K562 (cell line): ENCODE measurements around the gene ACP5. TPM values are rescaled to one million over a fixed set of nuclear protein-coding genes. Genes with fewer than 3 reads are reported as not detected.

Source experiments
- ARID3B ChIP-seq: fragments of 250-450 bp; sonication (Bioruptor Pico); IDR thresholded peaks from 2 replicates; pipeline ENCODE4 v1.4.0; 2020; ENCODE audit warnings: borderline replicate concordance
- CCNT2 ChIP-seq: IDR thresholded peaks from 2 replicates; pipeline ENCODE4 v1.6.1; 2011; ENCODE audit warnings: borderline replicate concordance, low read depth, mild to moderate bottlenecking, moderate library complexity, mixed read lengths, low read length; ENCODE audit not compliant: insufficient read length; ENCODE audit errors: extremely low read depth
- CREB3L1 ChIP-seq: fragments of 450-650 bp; IDR thresholded peaks from 2 replicates; pipeline ENCODE4 v1.6.1; 2014; ENCODE audit warnings: low read depth, mild to moderate bottlenecking, moderate library complexity, borderline replicate concordance
- E2F4 ChIP-seq: sonication (generic); formaldehyde crosslinking; IDR thresholded peaks from 2 replicates; pipeline ENCODE4 v1.8.0; 2022; ENCODE audit warnings: mild to moderate bottlenecking, low read depth, missing genetic modification reagents
- GATAD2A ChIP-seq: fragments of 450-650 bp; IDR thresholded peaks from 2 replicates; pipeline ENCODE4 v1.6.1; 2017
- GTF2E2 ChIP-seq: fragments of 200-800 bp; sonication (Bioruptor generic); IDR thresholded peaks from 2 replicates; pipeline ENCODE4 v1.6.1; 2016; ENCODE audit warnings: missing genetic modification characterization, missing compliant biosample characterization
- HDAC2 ChIP-seq: fragments of 450-650 bp; IDR thresholded peaks from 2 replicates; pipeline ENCODE4 v1.6.1; 2016; ENCODE audit warnings: mild to moderate bottlenecking
- HIVEP1 ChIP-seq: fragments of 250-450 bp; sonication (Bioruptor Pico); IDR thresholded peaks from 2 replicates; pipeline ENCODE4 v1.4.0; 2020; ENCODE audit warnings: mild to moderate bottlenecking
- L3MBTL2 ChIP-seq: fragments of 450-650 bp; IDR thresholded peaks from 2 replicates; pipeline ENCODE4 v1.6.1; 2016; ENCODE audit warnings: mild to moderate bottlenecking, moderate library complexity
- MCM3 ChIP-seq: fragments of 450-650 bp; IDR thresholded peaks from 2 replicates; pipeline ENCODE4 v1.6.1; 2016
- MLX ChIP-seq, 2 experiments: fragments of 450-650 bp in 1 of 2; sonication (generic) in 1 of 2; formaldehyde crosslinking; conservative IDR thresholded peaks; 2 replicates each; pipeline versions ENCODE4 v1.4.0 to v1.8.1; 2020 to 2022; ENCODE audit warnings: mild to moderate bottlenecking in 1 of 2, missing genetic modification reagents in 1 of 2
- NELFE ChIP-seq: IDR thresholded peaks from 2 replicates; pipeline ENCODE4 v1.6.1; 2011; ENCODE audit warnings: mild to moderate bottlenecking; ENCODE audit not compliant: insufficient read depth, insufficient read length
- SRSF7 ChIP-seq: fragments of 200-400 bp; formaldehyde crosslinking; optimal IDR thresholded peaks from 2 replicates; pipeline ENCODE3; 2017; ENCODE audit warnings: mild to moderate bottlenecking, low read depth, low read length
- SUPT5H ChIP-seq: fragments of 450-650 bp; IDR thresholded peaks from 2 replicates; pipeline ENCODE4 v1.6.1; 2016
- TRIM24 ChIP-seq, 2 experiments: fragments of 450-650 bp; IDR thresholded peaks; 2 replicates each; pipeline ENCODE4 v1.6.1; 2016
- ZBTB1 ChIP-seq: sonication (generic); formaldehyde crosslinking; IDR thresholded peaks from 2 replicates; pipeline ENCODE4 v1.8.1; 2023; ENCODE audit warnings: missing genetic modification reagents, low read depth, mild to moderate bottlenecking, borderline replicate concordance
- ZNF140 ChIP-seq: fragments of 250-450 bp; sonication (Bioruptor Pico); IDR thresholded peaks from 2 replicates; pipeline ENCODE4 v1.8.0; 2021; ENCODE audit warnings: moderate library complexity, mild to moderate bottlenecking, inconsistent platforms
- ZNF311 ChIP-seq: fragments of 250-450 bp; sonication (Bioruptor Pico); IDR thresholded peaks from 2 replicates; pipeline ENCODE4 v1.4.0; 2020; ENCODE audit warnings: mild to moderate bottlenecking, moderate library complexity
- ZNF584 ChIP-seq: fragments of 200-800 bp; sonication (Bioruptor generic); IDR thresholded peaks from 2 replicates; pipeline ENCODE4 v1.6.1; 2016; ENCODE audit warnings: low read depth, mild to moderate bottlenecking, missing genetic modification characterization, missing compliant biosample characterization
- ZNF655 ChIP-seq: fragments of 250-450 bp; sonication (Bioruptor Pico); IDR thresholded peaks from 2 replicates; pipeline ENCODE4 v1.5.0; 2021
- polyA plus RNA-seq, 8 experiments: library from polyadenylated mRNA; depleted of rRNA in 4 of 8; stranded (reverse) in 5 of 8; unstranded in 3 of 8; fragments of >200 nt; fragmentation: Nextera tagmentation in 2 of 8; fragmentation: Illumina TruSeq in 1 of 8; extraction: Ambion mirVana in 2 of 8; extraction: Trizol in 1 of 8; gene quantifications; 2 replicates each; pipeline versions ENCODE4 v1.2.1 to v1.2.3, GENCODE V29; 2011 to 2014; ENCODE audit warnings: inconsistent platforms in 1 of 8, missing spikeins in 1 of 8
- total RNA-seq, 7 experiments: library from RNA; depleted of rRNA in 6 of 7; stranded (reverse); fragments of >200 nt in 6 of 7; fragmentation: Illumina TruSeq in 2 of 7; extraction: Trizol in 2 of 7; gene quantifications; 2 replicates each; pipeline versions ENCODE4 v1.2.1 to v1.2.3, GENCODE V29; 2011 to 2021; ENCODE audit warnings: low replicate concordance in 1 of 7

Gene ACP5
- total and polyA plus RNA-seq, 9 of the 15 experiments (the other 6 are each of a cell fraction or from before 2014, with no cell fraction given) = 0.06 to 1.1 (median 0.31) TPM; not detected in 1

GRCh38 chr19:11558881-11559828, 18.3 kb downstream of the ACP5 start, which contains the start of gene ELOF1 (continued):
- no peak for TF ChIP-seq CCNT2
- no peak for TF ChIP-seq NELFE
- TF ChIP-seq E2F4 = peak; percentile 63; the same call in 1 of the 2 replicates
- peak; percentile 73 for TF ChIP-seq L3MBTL2
- TF ChIP-seq ARID3B (CRISPR knock-in tag) = no peak
- peak; percentile 95 for TF ChIP-seq SUPT5H
- no peak for TF ChIP-seq ZNF311 (CRISPR knock-in tag)
- no peak for TF ChIP-seq MLX (CRISPR knock-in tag; conservative IDR thresholded peaks at IDR 0.05)
- no peak for TF ChIP-seq GATAD2A
- TF ChIP-seq TRIM24 (IDR thresholded peaks at IDR 0.05) = no peak
- TF ChIP-seq CREB3L1 = peak; percentile 36; the same call in 1 of the 2 replicates
- 0 out of 2 replicates have a peak, but pooled peaks have one; percentile 31 for TF ChIP-seq GTF2E2 (tag)
- no peak for TF ChIP-seq ZNF140 (CRISPR knock-in tag)
- no peak for TF ChIP-seq ZBTB1 (CRISPR knock-in tag)
- TF ChIP-seq HDAC2 = peak; percentile 70
- no peak for TF ChIP-seq ZNF655 (CRISPR knock-in tag)
- no peak for TF ChIP-seq ZNF584 (CRISPR knock-in tag)
- no peak for TF ChIP-seq SRSF7
- TF ChIP-seq MCM3 = no peak
- no peak for TF ChIP-seq HIVEP1 (CRISPR knock-in tag)
